GM18498 (cell line): ENCODE results near the gene AGTPBP1.
"Not testable (repeated sequence)": the region's sequence is repeated elsewhere in the genome, so short reads cannot be mapped to it uniquely, and the experiment has no call there.

Experiments used
- ATAC-seq: cut with Tn5 transposase; IDR thresholded peaks from one replicate; pipeline ENCODE4 v1.9.1; 2021; ENCODE audit warnings: mild to moderate bottlenecking, moderate library complexity; ENCODE audit not compliant: unreplicated experiment

Gene AGTPBP1

DNA sequence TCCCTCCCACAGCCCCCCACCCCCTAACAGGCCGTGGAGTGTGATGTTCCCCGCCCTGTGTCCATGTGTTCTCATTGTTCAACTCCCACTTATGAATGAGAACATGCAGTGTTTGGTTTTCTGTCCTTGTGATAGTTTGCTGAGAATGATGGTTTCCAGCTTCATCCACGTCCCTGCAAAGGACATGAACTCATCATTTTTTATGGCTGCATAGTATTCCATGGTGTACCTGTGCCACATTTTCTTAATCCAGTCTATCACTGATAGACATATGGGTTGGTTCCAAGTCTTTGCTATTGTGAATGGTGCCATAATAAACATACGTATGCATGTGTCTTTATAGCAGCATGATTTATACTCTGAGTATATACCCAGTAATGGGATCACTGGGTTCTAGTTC lies 23.9 kb downstream of the AGTPBP1 start:
- not testable (repeated sequence) for ATAC-seq

DNA sequence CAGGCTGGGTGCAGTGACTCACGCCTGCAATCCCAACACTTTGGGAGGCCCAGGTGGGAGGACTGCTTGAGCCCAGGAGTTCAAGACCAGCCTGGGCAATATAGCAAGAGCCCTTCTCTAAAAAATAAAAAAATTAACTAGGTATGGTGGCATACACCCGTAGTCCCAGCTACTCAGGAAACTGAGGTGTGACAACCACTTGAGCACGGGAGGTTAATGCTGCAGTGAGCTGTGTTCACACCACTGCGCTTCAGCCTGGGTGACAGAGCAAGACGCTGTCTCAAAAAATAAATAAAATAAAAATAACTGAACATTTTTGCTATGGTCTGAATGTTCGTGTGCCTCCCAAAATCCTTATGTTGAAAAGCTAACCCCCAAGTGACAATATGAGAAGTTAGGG lies 24.5 kb downstream of the AGTPBP1 start:
- no peak for ATAC-seq

DNA sequence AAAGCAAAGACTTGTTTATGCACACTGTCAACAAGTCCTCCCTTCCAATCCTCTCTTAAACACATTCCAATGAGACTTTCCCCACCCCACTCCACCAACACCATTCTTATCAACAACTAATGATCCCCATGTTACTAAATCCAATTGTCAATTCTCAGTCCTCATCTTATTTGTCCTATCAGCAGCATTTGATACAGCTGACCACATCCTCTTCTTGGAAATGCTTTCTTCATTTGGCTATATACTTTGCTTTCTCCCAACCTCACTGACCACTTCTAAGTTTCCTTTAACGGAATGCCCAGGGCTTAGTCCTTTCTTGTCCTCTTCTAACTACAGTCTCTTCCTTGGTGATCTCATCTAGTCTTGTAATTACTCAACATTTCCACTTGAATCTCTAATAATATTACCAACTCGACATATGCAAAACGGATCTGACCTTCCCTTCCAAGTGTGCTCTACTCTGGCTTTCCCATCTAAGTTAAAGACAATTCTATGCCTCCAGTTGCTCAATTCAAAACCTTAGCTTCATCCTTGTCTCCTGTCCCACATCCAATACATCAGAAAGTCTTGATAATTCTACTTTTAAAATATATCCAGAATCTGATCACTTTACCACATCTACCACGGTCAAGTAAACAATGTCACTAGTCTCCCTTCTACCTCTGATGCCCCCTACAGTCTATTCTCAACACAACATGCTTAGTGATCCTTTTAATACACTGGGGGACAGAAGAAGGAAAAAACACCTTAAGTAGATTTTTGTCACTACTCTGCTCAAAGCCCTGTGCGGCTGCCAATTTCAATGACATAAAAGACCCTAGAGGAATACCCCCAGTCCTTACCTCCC lies 25.5 kb downstream of the AGTPBP1 start:
- peak; percentile 71 for ATAC-seq

DNA sequence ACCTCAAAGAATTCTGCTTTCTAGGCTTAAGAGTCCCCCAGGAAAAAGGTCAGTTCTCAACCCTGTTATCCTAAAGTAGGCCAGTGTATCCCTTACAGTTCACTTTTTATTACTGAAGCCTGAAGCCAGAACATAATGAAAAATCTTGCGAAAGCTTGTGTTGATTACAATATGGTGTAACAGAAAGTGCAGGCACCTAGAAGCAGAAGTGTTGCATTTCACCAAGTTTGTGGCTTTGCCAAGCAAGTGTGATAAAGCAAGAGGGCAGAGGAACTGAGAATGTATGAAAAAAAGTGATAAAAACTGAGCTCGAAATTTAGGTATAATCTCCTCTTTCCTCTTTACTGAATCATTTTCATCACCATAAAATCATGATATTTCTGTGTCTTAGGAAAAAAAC lies 26.2 kb downstream of the AGTPBP1 start:
- peak; percentile 88 for ATAC-seq

DNA sequence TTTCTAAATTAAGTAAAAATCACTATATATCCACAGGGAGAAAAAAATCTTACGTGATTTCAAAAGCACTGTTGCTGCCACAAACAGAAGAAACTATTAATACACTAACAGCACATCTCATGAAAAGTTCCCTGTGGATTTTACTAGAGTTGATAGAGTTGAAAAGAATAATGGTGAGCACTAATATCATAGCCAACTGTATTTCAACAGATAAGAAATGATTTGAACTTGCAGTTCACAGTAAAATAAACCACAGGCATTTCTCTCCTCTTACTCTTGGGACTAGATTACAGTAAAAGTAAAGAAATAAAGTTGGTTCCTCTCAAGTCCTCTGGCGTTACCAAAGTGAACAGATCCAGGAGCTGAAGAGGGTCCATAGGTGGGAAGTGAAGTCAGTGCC lies 27.9 kb downstream of the AGTPBP1 start:
- ATAC-seq = no peak

DNA sequence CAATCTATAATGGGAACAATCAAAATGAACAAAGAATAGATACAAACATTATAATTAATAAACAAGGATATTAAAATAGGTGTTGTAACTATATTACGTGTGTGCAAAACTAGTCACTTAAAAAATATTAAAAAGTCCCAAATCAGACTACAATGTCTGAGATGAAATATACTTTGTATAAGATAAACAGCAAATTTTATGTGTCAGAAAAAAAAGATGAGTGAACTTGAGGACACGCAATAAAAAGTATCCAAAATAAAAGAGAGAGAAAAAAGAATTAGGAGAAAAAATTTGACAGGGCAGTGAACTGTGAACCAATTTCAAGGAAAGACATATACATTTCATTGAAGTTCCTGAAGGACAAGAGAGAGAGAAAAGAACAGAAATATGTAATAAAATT lies 37.0 kb downstream of the AGTPBP1 start:
- ATAC-seq = no peak

DNA sequence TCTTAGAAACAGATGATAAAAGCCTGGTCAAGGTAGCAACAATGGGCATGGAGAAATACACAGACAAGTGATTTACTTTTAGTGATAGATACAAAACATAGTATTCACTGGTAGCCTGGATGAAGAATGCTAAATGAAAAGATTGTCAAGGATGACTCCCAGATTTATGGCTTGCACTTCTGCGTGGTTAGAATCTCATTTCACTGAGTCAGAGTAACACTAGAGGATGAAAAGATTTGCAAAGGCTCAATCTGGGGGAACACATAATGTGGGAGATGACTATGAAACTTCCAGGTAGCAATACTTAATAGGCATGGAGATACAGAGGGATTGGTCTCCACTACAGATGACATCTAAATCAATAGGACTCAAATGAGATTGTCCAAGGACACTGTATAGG lies 38.4 kb downstream of the AGTPBP1 start:
- no peak for ATAC-seq

DNA sequence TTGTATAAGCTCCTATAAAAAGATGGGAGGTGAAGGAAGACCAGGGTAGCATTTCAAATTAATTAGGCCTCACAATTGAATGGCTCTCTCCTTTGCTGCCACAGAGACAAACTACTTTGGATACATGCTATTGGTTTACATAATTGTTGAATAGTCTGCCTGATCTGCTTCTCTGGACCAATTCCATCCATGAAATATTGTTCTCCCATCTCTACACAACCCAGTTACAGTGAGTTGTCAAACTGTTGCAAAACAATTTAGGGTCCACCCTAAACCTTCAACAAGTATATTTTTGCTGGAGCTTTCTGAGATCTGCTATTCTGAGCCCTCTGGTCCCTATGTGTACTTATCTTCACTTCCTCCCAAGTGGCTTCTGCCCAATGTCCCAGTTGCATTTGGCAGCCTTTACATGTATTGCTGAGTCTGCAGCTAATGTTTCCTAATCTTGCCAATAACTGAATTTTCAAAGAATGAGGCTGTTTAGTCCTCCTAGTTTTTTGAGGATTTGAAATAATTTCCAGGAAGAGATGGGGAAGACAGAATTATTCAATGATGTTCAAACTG lies 38.9 kb downstream of the AGTPBP1 start:
- no peak for ATAC-seq

DNA sequence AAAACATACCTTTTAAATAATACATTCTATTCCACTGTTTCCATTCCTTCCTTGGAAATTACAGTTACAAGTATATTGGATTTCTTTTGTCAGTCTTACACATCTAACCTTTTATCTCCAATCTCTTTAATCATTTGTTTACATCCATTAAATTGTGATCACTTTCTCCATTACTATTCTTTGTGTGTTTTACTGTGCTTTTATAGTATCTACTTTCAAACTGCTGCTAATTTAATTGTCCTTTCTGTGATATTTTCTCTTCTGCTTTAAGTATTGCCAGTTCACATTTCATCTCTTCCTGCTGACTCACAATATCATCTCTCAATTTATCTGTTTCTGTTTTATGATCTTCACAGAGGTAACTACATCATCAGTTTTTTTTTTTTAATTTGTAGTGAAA lies 39.6 kb downstream of the AGTPBP1 start:
- no peak for ATAC-seq

DNA sequence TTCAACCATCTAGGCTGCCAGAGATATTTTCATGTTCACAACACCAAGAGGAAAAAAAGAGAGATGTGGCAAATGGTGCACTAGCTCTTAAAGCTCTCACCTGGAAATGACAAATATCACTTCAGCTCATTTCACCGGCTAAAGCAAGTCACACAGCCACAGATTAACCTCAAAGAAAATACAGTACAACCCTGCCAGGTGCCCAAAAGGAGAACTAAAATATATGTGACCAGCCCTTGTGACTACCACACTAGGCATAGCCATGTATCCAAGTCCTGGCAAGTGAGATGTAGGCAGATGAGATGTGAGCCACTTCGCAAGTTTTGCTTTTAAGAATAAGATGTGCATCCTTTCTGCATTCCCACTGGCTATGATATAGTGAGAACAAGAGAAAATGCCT lies 41.4 kb downstream of the AGTPBP1 start:
- ATAC-seq = no peak

DNA sequence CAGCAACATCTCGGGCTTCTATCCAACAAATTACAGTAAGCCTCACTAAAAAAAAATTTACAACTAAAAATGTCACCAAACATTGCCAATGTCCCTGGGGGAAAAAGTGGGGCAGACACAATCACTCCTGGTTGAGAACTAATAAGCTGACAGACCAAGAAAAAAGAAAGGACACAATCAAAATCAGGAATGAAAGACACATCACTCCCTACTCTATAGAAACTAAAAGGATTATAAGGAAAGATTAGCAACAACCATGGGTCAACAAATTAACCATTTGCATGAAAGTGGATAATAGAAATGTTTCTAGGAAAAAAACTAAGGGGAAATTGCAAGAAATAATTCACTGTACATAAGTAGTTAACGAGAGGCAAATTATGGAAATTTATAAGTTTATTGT lies 53.4 kb downstream of the AGTPBP1 start:
- ATAC-seq = no peak

DNA sequence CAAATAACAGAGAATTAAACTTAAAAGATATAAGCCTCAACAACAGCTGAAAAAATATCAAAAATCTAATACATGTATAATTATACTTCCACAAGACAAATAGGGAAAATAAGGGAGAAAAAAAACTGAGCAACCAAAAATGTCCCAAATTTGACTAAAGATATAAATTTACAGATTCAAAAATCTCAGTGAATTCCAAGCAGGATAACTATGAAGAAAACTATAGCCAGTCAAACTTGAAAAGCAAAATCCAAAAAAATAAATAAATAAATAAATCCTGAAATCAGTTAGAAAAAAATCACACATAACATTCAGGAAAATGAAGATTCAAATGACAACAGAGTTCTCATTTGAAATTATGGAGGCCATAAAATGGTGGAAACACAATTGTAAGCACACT lies 56.7 kb downstream of the AGTPBP1 start:
- no peak for ATAC-seq

DNA sequence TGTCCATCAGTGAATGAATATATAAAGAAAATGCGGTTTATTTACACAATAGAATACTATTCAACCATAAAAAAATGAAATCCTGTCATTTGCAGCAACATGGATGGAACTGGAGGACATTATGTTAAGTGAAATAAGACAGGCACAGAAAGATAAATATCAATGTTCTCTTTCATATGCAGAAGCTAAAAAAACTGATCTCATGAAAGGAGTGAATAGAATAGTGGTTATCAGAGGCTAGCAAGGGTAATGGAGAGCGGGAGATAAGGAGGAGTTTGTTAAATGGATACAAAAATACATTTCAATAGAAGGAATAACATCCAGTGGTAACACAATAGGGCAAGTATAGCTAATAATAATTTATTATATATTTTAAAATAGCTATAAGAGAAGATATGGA lies 65.0 kb downstream of the AGTPBP1 start:
- ATAC-seq = no peak

DNA sequence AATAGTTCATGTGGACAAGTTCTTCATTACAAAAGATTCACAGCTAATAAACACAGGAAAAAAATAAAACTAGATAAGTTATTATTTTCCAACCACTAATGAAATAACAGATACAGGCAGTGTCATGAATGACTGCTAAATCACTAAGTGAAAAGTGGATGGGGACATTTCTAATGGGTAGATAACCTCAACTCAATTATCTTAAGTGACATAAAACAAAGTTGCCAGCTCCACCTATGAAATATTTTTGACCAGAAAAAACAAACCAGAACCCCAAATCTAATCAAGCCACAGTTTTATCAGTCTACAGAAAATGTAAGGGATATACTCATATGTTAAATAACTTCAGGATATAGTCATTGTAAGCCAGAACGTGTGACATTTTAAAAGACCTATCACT lies 74.4 kb downstream of the AGTPBP1 start:
- ATAC-seq = no peak

DNA sequence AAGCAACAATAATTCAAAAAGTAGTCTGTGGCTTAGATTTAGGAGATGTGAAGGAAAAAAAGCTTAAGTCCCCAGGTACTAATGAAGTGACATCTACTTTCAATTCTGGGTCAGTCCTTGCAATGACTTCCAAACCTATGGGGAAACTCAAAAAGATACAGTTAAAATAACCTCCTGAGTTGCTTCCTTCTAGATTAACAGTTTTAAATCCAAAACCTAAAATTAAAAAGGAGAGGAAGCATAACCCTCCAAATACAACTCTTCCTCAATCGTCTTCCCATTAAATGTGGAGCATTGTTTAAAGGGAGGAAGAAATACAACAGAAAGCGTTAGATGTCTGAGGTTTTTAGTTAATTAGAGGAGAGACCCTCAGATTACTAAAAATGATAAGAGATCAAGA lies 75.7 kb downstream of the AGTPBP1 start:
- ATAC-seq = no peak

DNA sequence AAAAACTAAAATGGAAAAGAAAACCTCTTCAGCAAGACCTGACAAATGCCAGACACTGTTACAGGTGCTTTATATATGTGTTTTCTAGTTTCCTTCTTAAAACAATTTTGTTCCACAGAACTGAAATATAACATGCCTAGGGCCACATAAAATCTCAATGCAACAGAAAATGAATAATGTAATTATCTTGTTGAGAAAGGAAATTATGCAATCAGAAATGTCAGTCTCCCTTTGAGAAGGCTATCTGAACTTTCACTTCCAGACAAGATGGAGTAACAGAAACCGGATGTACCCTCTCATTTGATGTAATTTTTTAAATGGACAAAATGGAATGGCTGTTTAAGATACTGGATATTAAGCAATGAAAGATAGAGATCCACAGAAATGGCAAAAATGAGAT lies 79.2 kb downstream of the AGTPBP1 start:
- ATAC-seq = no peak

DNA sequence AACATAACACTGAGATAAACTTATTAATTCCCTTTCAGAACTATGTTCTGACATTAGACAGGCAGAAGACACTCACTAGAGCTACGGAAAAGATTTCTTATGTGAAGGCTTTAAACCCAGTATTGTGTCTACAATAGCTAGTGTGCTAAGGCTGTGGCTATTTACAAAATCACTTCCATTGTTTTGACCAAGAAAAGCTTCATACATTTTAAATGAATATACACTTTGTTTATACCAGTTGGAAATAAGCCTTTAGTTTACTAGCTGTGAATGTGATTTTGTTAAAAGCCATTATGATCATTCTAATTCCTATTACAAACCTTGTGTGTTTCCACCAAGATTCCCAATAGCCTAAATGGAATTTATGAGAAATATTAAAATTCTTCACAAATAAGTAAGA lies 83.0 kb downstream of the AGTPBP1 start:
- no peak for ATAC-seq

DNA sequence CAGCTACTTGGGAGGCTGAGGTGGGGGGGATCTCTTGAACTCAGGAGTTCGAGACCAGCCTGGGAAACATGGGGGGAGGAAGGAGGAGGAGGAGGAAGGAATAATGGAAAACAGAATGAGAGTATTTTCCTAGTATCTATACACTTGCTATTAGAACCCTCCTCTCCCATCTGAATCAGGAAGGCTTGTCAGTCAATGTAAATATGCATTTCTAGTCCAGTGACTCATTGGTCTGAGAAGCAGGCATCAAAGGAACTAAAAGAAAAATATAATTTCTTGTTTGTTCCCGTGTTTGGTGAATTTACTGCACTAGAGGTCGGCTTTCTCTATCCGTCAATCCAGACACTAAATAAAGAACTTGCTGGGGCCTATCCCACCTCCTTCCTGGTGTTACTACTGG lies 88.6 kb downstream of the AGTPBP1 start:
- ATAC-seq = no peak

DNA sequence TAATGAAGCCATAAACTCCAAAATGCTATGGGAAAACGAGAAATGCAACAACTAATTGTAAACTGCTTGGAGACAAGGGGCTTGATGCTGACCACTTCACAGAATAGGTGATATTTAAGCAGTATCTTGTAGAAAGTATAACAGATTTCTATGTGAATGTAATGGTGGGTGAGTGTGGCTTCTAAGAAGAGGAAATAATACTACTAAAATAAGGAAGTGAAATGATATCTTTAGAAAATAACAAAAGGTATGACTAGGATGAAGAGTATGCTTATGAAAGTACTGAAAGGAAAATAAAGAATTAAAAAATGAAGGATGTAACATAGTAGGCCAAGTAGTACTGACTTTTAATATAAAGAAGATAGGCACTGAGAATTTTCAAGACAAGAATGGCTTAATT lies 94.2 kb downstream of the AGTPBP1 start:
- peak; percentile 85 for ATAC-seq

DNA sequence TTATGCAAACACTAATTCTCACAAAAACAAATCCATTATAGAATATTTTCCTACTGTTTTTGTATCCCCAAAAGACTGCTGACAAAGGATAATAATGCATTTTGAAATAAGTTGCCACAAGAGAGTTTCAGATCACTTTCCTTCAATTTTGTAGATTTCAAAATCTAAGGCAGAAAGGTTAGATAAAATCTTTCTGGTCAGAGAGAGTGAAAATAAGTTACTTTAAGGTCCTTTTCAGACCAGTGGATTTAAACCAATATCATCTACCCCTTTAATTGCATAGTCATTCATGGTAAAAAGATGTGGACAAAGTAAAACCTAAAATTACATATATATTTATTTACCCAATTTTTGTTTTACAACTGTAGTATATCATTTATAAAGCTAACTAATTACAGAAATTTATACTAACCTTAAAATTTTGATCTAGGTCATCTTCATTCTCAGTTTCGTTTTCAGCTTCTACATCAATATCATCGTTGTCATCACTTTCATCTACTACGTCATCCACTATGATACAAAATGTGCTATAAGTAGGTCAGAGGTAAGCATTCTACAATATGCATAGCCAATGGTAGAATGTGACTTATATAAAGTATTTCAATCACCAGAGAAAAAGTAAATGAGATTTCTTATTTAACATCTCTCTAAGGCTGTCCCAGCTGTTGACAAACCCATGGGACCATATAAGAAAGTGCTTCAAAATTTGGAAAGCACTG lies 95.7 kb downstream of the AGTPBP1 start:
- no peak for ATAC-seq

DNA sequence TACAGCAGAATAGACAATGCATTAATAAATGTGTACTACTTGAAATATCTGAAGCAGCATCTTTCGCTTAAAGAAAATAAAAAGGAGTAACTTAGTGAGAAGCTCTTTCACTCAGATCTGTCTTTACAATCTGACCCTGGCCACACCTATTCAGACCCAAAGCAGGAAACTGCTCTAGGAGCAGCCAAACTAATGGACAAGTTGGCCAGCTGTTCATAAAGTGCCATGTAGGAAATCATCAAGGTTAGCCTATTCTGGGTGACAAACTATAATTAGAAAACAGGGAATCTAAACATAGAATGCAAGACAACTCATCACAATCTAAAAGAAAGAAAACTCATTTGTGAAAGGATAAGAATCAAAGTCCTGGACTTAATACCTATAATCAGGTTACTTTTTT lies 101.3 kb downstream of the AGTPBP1 start:
- ATAC-seq = no peak

DNA sequence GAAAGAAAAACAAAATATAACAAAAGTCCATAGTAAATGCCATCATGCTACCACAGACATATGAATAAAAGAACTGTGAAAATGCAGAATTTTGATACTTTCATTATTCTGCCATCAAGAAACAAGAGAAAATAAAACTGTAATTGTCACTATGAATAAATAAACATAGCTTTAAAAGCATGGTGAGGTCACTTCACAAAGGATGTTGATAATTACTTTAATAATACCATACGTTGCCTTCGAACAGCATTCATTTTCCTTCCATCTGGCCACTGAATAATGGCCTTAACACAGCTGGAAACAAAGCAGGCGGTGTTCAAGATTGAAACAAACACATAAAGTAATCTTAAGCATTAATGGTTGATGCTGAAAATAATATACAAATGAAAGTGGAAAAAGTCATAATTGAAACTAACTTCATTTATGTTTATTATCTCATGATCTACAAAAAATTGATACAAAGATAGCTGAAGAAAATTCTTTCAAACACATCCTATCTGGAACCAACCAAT lies 102.0 kb downstream of the AGTPBP1 start:
- no peak for ATAC-seq
